HG03439 (cell line): ENCODE results near the gene KCNK16.
A peak's percentile ranks its signal among the peaks of the same experiment; 100 is the strongest.
"Not testable (repeated sequence)": the region's sequence is repeated elsewhere in the genome, so short reads cannot be mapped to it uniquely, and the experiment has no call there.

Experiments used
- ATAC-seq: cut with Tn5 transposase; IDR thresholded peaks from one replicate; pipeline ENCODE4 v1.9.1; 2021; ENCODE audit warnings: mild to moderate bottlenecking, moderate library complexity; ENCODE audit not compliant: unreplicated experiment

The KCNK16 gene

GRCh38 chr6:39312912-39313525 lies 9.5 kb downstream of the KCNK16 start:
- no peak for ATAC-seq

- ATAC-seq, result no peak
Observed at GRCh38 chr6:39310542-39310941, 12.0 kb downstream of the KCNK16 start.

GRCh38 chr6:39309942-39310531 lies 12.5 kb downstream of the KCNK16 start:
- ATAC-seq, result no peak

DNA sequence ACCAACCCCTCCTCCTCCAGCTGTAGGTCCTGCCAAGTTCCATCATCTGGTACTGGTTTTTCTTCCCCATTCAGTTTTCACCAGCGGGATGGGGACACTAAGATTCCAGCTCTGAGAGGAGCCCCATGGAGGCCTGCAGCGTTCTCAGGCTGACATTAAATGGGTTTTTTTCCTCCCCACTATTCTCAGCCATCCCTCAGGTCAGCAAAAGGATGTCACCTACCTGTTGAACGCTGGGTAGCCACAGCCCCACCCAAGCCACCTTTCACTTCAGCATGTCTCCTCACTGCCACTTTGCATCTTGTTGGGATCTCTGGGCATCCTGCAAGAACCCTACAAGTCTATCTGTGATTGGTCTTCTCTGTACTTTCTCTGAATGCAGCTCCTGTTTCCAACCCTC lies 15.0 kb downstream of the KCNK16 start:
- no peak for ATAC-seq

- no peak for ATAC-seq
Observed at GRCh38 chr6:39304951-39305350, 17.6 kb downstream of the KCNK16 start.

DNA sequence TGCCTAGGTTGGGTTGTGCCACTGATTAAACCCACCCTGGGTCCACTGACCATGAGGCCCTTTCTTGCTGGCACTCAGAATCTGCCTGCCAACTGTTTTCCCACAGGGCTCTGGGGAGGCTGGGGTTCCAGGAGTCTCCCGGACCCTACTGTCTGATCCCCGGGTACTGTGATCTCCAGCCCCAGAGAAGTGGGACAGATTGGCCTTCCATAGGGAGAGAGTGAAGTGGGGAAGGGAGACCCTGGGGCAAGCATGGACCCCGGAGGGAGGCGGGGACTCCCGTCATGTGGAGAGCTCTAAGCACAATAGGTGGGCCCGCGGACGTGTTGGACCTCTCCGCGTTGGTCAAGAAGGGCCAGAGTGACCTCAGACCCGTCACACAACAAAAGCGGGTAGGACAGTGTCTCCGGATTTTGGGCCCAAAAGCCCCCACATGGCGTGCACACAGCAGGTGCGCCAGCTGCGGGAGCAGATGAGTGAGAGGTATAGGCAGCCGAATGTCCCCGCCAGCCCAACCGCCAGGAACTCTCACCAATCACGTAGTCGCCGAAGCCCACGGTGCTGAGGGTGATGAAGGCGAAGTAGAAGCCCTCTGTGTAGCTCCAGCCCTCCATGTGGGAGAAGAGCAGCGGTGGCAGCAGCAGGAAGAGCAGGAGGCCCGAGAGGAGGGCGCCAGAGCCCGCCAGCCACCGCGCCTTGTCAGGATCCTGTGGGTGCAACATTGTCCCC lies 18.9 kb downstream of the KCNK16 start:
- ATAC-seq, result no peak

DNA sequence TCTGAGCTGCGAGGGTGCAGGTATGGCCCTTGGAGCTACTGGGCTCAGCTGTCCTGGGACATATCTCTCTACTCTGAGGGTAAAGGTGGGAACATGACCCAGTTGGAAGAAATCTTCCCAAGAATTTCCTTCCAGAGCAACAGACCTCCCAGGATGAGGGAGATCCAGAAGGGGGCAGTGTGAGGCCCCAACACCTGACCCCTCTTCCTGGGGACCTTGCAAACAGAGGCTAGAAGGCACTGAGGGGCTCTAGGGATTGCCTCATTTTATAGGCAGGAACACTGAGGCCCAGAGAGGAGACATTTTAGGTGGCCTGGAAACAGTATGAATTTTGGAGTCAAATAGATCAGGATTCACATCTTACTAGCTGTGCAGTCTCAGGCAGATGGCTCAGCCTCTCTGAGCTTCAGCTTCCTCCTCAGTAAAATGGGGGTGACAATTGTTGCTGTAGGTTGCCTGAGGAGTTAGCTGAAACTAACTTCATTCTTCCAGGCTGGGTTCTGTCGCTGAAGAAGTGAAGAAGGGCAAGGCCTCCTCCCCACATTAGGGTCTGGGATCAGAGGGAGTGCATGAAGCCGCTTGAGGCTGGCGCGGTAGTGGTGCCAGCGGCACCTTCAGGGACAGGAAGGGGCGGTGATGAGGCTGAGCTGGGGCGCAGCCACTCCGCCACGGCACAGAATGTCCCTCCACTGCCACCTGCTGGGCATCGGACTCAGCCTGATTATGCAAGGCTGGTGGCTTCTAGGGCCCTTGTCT lies 19.7 kb downstream of the KCNK16 start:
- peak; percentile 90 for ATAC-seq

- no peak for ATAC-seq
Observed at GRCh38 chr6:39302011-39302410, 20.5 kb downstream of the KCNK16 start.

- no peak for ATAC-seq
Observed at GRCh38 chr6:39301606-39302005, 20.9 kb downstream of the KCNK16 start.

DNA sequence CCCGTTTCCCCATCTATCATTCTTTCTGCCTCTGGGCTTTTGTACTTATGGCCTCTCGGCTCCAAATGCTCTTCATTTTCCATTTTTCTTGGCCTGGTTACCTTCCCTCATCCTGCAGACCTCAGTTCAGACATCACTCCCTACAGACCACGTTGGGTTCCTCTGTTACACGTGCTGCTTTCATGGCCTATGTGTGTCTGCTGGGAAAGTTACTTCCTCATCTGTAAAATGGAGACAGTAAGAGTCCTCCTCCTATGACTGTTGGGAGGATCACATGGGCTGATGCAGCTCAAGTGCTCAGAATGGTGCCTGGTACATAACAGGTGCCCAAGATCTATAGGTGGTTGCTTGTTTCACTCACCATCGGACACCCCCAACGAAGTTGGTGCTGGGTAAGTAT lies 21.8 kb downstream of the KCNK16 start:
- no peak for ATAC-seq

DNA sequence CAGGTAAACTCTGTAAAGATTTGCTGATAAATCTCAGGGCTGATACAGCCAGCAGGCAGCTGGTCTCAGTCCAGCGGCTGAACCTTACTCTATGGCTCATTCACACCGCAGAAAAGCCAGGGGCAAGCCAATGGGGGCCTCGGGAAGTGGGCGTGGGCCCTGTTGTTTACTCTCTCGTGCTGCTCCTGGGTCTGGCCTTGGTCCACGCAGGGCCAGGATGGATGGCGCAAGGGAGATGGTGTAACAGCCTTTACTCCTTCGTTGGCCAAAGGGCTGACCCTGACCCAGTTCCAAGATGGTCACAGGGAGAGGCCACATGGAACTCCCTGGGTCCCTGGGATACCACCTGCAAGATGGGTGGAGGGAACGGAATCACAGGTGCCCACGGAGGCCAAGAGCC lies 24.4 kb downstream of the KCNK16 start:
- no peak for ATAC-seq

GRCh38 chr6:39296745-39297640 lies 25.5 kb downstream of the KCNK16 start:
- no peak for ATAC-seq

- no peak for ATAC-seq
Observed at GRCh38 chr6:39295611-39296011, 26.9 kb downstream of the KCNK16 start.

DNA sequence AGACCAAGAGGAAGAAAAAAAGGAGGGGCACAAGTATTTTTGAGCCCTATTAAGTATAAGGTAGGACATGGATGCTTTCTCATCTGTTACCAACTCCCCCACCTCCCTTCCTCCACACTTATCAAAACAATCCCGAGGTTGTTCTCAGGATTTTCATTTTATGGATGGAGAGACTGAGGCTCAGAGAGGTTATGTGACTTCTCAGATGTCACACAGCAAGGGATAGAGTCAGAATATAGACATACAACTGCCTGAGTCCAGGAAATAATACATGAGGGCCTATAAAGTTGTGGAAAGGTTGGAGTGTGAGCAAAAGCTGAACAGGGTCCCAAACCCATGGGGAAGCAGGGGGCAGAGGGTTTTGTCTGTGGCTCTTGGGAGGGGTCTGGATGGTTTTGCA lies 27.6 kb downstream of the KCNK16 start:
- ATAC-seq, result no peak

DNA sequence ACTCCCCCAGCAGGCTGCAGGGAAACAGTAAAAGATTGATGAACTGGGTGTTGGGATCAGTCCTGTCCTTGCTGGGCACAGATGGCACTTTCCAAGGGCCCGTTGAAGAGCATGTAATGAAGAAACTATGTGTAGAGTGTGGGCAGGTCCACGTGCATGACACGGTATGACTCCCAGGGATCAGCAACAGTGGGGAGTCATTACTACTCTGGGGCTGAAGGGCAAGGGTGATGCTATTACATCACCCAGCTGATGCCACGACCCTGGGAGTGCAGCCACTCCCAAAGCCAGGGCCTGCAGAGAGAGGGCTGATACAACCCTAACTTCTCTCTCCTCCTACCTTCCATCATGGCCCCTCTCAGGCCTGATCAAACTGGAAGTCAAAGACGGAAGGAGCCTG lies 28.4 kb downstream of the KCNK16 start:
- no peak for ATAC-seq

DNA sequence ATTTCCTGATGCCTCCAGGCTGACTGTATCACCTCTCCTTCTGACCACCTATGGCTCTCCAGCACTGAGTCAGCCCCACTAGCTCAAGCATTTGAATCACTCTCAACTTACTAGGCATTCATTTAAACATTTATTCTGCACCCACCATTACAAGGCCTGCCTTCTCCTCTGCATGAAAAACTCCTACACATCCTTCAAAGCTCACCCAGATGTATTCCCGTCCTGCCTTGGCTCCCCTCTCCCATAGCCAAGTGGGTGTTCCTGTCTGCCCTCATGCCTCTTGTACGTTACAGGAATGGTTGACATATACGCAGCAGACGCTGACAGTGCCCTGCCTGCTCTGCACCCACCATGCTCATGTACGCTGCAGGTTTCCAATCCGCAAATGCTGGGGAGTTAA lies 29.9 kb downstream of the KCNK16 start:
- ATAC-seq, result no peak

- ATAC-seq, result no peak
Observed at GRCh38 chr6:39289490-39289889, 33.0 kb downstream of the KCNK16 start.

GRCh38 chr6:39287601-39288000 lies 34.9 kb downstream of the KCNK16 start:
- no peak for ATAC-seq

DNA sequence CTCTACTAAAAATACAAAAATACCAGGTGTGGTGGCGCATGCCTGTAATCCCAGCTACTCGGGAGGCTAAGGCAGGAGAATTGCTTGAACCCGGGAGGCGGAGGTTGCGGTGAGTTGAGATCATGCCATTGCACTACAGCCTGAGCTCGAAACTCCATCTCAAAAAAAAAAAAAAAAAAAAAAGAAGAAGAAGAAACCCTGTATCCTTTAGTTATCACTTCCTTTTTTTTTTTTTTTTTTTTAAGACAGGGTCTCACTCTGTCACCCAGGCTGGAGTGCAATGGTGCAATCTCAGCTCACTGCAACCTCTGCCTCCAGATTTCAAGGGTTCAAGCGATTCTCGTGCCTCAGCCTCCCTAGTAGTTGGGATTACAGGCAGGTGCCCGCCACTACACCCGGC lies 35.9 kb downstream of the KCNK16 start:
- ATAC-seq, result not testable (repeated sequence)

DNA sequence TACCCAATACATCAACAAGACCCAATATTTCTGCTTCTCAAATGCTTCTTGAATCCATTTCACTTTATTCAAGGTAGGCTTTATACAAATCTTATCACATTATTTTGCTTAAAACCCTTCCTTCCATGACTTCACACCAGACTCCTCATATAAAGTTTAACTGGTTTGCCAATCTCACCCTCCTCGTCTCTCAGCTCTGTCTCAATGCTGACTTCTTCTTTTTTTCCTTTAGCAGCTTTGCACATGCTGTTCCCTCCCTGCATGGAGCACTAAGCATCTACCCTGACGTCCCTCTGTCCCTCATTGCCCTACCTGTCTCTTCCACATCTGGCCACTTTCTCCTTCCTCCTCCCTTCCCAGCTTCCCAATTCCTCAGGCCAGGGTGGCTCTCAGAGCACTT lies 39.7 kb downstream of the KCNK16 start:
- no peak for ATAC-seq
